ENCODE results near the gene ERN1. TPM values are rescaled to one million over a fixed set of nuclear protein-coding genes. Genes with fewer than 3 reads are reported as not detected.
A peak's percentile ranks its signal among the peaks of the same experiment; 100 is the strongest.

The ERN1 gene
- total RNA-seq, 4 donors from 2014 or later, result 9.5 to 20.2 (median 12.8) TPM

GRCh38 chr17:64133546-64134215 is 3.7 kb upstream of the ERN1 start:
- TF ChIP-seq POLR2A (IDR thresholded peaks at IDR 0.05), result no peak
- TF ChIP-seq CTCF (IDR thresholded peaks at IDR 0.05), result peak in 5 of 6 experiments; percentile 35 to 84 (median 74)
- 41 to 44% methylated on average over 8 of the region's 8 CpGs for WGBS, 2 donors

DNA sequence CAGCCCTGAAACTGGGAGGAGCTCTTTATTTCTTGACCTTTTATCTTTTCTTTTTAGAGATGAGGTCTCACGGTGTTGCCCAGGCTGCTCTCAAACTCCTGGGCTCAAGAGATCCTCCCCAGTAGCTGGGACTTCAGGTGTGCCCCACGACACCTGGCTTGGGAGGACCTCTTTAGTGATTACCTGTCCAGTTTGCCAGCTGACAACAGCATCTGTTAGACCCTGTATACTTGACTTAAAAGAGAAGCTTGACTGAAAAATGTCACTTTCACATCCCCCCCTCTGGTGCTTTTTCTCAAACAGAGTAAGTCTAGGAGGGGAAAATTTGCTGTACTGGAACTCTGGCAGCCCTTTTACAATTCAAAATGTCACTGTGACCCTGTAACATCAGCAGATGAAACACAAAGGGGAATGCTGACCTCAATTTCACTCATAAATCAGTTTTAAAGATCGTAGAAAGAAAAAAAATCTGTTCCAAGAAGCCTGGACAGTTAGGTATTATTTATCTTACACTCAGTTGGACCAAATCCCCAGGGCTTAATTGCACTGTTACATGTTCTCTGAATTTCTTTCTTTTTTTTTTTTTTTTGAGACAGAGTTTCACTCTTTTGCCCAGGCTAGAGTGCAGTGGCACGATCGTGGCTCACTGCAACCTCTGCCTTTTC is 1.8 kb upstream of the ERN1 start:
- Histone ChIP-seq H3K4me3 (replicated peaks in 1 of 3) (no peak overlapping the region), H3K36me3 (no peaks in the 10 kb centered on the region), H3K27me3 (no peaks in the 10 kb centered on the region), H3K27ac (peak overlapping the region in 1 of 3 donors; percentile 98), H3K4me1 (peaks cover 8 to 23% of the 10 kb centered on the region in 2 donors), H3K9me3 (no peaks in the 10 kb centered on the region)
- DNase-seq, result no peak
- intact Hi-C loops (cut with DNase I), result loop anchor here (2.0 to 10.0 kb wide), 3 partner anchors 69 to 219 kb away; partner anchors contain the start of genes CSHL1 and ICAM2
- no peak for TF ChIP-seq POLR2A (IDR thresholded peaks at IDR 0.05)
- TF ChIP-seq CTCF (IDR thresholded peaks at IDR 0.05), result no peak
- WGBS, 2 donors, result 90 to 94% methylated on average over 5 of the region's 5 CpGs

More at GRCh38 chr17:64133546-64134215, 3.7 kb upstream of the ERN1 start:
- intact Hi-C loops (cut with DNase I), result loop anchor here (5.0 to 10.0 kb wide), 2 partner anchors 109 to 221 kb away; partner anchors contain the start of genes CSHL1 and ICAM2
- Histone ChIP-seq H3K9me3 (no peaks in the 10 kb centered on the region), H3K36me3 (no peaks in the 10 kb centered on the region), H3K4me1 (peaks cover 2 to 9% of the 10 kb centered on the region in 2 donors), H3K4me3 (replicated peaks in 1 of 3) (no peak overlapping the region), H3K27ac (no peak overlapping the region), H3K27me3 (no peaks in the 10 kb centered on the region)
- peak; percentile 26 to 32 for DNase-seq

GRCh38 chr17:64130559-64131001 is 636 bp upstream of the ERN1 start:
- Histone ChIP-seq H3K4me3 (replicated peaks in 1 of 3) (peak overlapping the region in 1 of 3 donors; percentile 21), H3K27me3 (no peaks in the 10 kb centered on the region), H3K9me3 (no peaks in the 10 kb centered on the region), H3K4me1 (peaks cover 8 to 23% of the 10 kb centered on the region in 2 donors), H3K27ac (peak overlapping the region; percentile 71 to 98 (median 87)), H3K36me3 (no peaks in the 10 kb centered on the region)
- WGBS, 2 donors, result 38 to 39% methylated on average over 22 to 24 of the region's 24 CpGs
- TF ChIP-seq POLR2A (IDR thresholded peaks at IDR 0.05) (no peak), CTCF (IDR thresholded peaks at IDR 0.05) (no peak)
- peak in 1 of 2 donors; percentile 16 for DNase-seq
- intact Hi-C loops (cut with DNase I), result loop anchor here (2.0 to 10.0 kb wide), 3 partner anchors 68 to 218 kb away; partner anchors contain the start of genes CSHL1 and ICAM2

DNA sequence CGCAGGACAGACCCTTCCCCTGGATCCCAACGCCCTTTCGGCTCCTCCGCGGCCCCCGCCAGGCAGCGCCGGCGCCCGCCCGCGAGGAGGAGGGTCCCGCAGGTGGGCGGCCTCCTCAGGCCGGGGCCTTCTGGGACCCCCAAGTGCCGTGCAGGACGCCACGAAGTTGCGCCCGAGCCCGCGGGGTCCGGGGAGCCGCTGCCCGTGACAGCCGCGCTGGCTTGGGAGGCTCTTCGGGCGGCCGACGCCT is 504 bp downstream of the ERN1 start:
- no peak for TF ChIP-seq CTCF (IDR thresholded peaks at IDR 0.05)
- no peak for TF ChIP-seq POLR2A (IDR thresholded peaks at IDR 0.05)
- no peaks in the 10 kb centered on the region for H3K36me3 ChIP-seq
- peaks cover 8 to 23% of the 10 kb centered on the region in 2 donors for H3K4me1 ChIP-seq
- H3K4me3 ChIP-seq (replicated peaks in 1 of 3), result peak overlapping the region; percentile 63 to 93 (median 77)
- H3K9me3 ChIP-seq, result no peaks in the 10 kb centered on the region
- intact Hi-C loops (cut with DNase I), result no loop called here
- no peaks in the 10 kb centered on the region for H3K27me3 ChIP-seq
- WGBS, 2 donors, result 0 to 2% methylated on average over 9 to 12 of the region's 31 CpGs
- peak overlapping the region; percentile 88 to 98 (median 90) for H3K27ac ChIP-seq
- DNase-seq, result no peak
